Thyroid gland (tissue), 4 donors: ENCODE results near the gene ABAT.

Source experiments
- CTCF ChIP-seq, 6 experiments: fragments of 200-600 bp in 3 of 6; fragments of 450-650 bp in 3 of 6; sonication (generic) in 3 of 6; IDR thresholded peaks; one replicate each; pipeline ENCODE4 v1.5.1; 2016 to 2019; ENCODE audit warnings: antibody characterized with exemption in 6 of 6, mild to moderate bottlenecking in 2 of 6, inconsistent platforms in 1 of 6, moderate library complexity in 1 of 6
- POLR2A ChIP-seq, 2 donors: fragments of 450-650 bp; IDR thresholded peaks; one replicate each; pipeline ENCODE4 v1.6.1; 2017; ENCODE audit warnings: antibody characterized with exemption in 2 of 2, mild to moderate bottlenecking in 2 of 2, moderate library complexity in 1 of 2

- no peak for TF ChIP-seq CTCF (IDR thresholded peaks at IDR 0.05)
- no peak for TF ChIP-seq POLR2A (IDR thresholded peaks at IDR 0.05)
Observed at GRCh38 chr16:8717892-8718415, 43.5 kb downstream of the ABAT start.
